Activated T-cell treated with anti-CD3 and anti-CD28 coated beads, Interleukin-2, amount 50 U/mL, for 48 hours (primary cell): Measurements from ENCODE around the gene PTGES3L.
"Not testable (repeated sequence)": the region's sequence is repeated elsewhere in the genome, so short reads cannot be mapped to it uniquely, and the experiment has no call there.

Experiments used
- DNase-seq, 2 experiments: peaks; one replicate each; pipeline ENCODE4 v3.0.0-alpha.2; 2020

PTGES3L gene

GRCh38 chr17:42980274-42980765 lies 440 bp upstream of the PTGES3L start, which contains the start of gene RUNDC1:
TSS of gene RUNDC1 (plus strand) at chr17:42980565. CDS start at chr17:42980577, 12 bp downstream.
- DNase-seq: peak; percentile 93 to 95

GRCh38 chr17:42975701-42976100 lies 4.2 kb downstream of the PTGES3L start:
- DNase-seq: not testable (repeated sequence)

GRCh38 chr17:42975265-42975664 lies 4.6 kb downstream of the PTGES3L start:
- DNase-seq: no peak

DNA sequence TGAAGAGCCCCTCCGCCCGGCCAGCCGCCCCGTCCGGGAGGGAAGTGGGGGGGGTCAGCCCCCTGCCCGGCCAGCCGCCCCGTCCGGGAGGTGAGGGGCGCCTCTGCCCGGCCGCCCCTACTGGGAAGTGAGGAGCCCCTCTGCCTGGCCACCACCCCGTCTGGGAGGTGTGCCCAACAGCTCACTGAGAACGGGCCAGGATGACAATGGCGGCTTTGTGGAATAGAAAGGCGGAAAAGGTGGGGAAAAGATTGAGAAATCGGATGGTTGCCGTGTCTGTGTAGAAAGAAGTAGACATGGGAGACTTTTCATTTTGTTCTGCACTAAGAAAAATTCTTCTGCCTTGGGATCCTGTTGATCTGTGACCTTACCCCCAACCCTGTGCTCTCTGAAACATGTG lies 6.6 kb downstream of the PTGES3L start:
- DNase-seq: not testable (repeated sequence)

DNA sequence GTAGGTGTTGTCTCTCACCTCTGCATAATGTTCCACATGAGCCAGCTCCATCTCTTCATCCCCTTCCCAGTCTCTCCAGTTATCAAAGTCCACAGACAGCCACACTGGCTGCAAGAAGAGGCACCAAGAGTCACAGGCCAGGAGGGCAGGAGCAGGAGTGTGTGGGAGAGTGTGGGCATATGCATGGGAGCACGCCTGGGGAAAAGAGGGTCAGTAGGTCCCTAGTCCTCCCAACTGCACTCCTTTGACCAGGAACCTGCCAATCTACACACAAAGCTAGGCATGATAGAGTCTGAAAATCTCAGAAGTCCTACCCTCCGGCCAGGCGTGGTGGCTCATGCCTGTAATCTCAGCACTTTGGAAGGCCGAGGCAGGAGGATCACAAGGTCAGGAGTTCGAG lies 8.3 kb downstream of the PTGES3L start:
- no peak for DNase-seq

DNA sequence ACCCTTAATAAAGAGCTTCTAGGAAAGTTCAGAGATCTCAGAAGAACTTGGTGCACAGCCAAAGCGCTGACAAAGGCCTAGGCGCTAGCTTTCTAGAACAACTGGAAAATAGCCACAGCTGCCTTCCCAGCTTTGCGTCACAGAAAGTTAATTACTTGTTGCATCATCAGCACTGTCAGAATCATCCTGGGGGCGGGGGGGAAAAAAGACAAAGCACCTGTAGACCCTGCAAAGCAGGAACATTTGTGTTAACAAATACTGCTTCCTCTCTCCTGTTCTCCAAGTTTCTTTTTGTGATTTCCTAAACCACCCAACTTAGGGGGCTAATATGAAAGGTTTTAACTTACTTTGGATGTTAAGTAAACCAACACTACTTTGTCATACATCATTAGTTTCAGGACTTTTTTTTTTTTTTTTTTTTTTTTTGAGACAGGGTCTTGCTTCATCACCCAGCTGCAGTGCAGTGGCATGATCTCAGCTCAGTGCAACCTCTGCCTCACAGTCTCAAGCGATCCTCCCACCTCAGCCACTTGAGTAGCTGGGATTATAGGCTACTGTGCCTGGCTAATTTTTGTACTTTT lies 10.8 kb downstream of the PTGES3L start:
- DNase-seq: no peak

DNA sequence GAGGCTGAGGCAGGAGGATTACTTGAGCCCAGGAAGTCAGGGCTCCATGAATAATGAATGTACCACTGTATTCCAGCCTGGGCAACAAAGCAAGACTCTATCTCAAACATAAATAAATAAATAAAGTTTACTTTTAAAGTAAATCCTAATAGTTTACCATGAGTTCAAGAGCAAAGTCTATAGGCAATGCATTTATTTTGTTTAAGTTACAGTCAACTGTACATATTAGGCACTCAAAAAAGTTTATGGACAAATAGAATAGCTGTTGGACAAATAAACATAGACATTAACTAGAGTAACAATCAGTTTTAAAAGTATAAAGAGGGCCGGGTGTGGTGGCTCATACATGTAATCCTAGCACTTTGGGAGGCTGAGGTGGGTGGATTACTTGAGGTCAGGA lies 12.0 kb downstream of the PTGES3L start:
- no peak for DNase-seq

DNA sequence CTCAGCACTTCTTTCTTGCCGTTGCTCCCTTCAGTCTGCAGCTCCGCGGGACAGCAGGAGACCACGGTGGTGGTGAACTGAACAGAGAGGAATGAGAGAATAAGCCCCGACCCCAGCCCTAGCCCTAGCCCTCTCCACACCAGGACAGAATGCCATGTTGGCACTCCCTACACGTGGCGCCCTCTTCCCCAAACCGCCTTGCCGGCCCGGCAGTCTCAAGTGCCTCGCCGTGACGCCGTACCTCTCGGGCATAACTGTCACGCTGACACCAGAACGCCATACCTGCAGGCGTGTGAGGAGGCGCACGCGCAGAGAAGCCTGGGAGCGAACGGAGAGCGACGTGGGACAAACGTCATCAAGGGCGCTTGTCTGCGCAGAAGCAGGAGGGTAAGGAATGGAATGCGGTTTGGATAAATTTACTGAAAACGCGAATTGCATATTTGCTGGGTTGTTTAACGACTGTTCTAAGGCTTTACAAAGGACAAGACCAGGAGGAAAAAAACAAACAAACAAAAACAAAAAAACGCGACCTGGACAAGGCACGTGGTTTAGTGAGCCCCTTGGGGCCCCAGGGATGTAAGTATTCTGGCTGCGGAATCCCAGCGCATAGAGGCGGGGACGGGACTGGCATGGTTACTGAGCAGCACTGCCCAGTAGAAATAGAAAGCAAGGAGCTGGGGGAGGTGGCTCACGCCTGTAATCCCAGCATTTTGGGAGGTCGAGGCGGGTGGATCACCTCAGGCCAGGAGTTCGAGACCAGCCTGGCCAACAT lies 15.5 kb downstream of the PTGES3L start, which contains the start of gene AARSD1:
TSS of gene AARSD1 (minus strand) at position 294 of the 772 bp plus-strand sequence. CDS start at position 280, 14 bp downstream.
- peak; percentile 90 to 93 for DNase-seq

DNA sequence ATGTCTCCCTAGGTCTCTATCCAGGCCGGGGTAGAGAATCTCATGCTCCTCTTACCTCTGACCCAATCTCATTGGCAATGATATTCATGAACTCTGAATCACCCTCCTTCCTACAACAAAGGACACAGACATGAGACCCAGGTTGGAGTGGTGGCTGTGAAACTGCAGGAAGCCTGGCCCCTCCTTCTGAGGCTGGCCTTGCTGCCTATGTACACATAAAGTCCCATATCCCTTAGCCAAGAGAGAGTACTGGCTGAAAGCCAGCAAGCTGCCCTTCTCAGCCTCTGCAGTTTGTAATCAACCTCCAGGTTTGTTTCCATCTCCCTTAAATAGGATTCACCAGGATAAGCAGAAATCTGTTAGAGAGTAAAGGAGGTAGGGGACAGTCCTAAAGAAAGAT lies 26.2 kb downstream of the PTGES3L start:
- no peak for DNase-seq

- DNase-seq: no peak
Observed at GRCh38 chr17:42950044-42950783, 29.7 kb downstream of the PTGES3L start.

DNA sequence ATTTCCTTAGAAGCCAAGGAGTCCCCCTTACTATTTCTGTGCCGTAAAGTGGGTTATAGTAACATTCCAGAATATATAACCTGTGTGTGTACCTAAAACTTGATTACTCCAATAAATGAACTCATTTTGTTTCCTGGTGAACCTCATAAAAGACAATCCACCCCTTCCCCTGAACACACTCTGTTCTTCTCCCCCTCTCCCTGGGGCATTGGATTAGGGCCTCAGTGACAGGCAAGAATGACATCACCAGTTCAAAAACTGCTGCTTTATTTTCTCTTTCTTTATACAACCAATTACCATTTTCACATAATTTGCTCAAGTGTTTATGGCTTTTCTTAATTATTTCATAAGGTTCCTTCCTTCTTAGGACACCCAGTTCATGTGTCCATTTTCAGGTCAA lies 33.1 kb downstream of the PTGES3L start:
- DNase-seq: no peak

DNA sequence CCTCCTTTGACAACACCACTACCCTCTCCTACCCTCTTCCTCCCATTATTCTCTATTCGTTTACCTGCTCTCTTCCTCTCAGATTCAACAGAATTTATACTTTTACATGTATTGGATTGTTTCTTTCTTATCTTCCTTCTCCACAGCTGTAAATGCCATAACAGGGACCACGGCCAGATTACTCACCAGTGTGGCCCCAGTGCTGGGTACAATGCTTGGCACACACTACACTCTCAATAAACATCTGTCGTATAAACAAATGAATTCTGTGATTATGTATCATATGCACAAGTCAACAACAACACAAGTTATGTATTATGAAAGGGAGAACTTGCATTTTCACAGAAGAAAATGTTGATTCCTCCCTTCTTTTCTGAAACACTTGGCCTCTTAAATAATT lies 35.7 kb downstream of the PTGES3L start:
- no peak for DNase-seq

- peak; percentile 33 to 44 for DNase-seq
Observed at GRCh38 chr17:42937712-42938596, 41.9 kb downstream of the PTGES3L start.

DNA sequence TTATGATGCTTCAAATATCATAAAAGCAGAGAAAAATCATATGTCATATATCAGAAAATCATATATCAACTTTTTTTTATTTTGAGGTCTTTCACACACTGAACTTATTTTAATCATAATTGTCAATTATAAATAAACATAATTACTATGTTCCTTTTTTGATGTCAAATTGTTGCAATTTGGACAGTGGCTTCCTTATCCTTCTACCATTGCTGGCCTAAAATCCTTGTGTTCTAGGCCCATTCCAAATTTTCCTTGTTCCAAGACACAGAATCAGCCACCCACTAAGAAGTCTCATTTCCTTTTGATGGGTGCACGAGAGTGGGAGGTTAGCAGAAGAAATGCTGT lies 50.4 kb downstream of the PTGES3L start:
- no peak for DNase-seq

- peak; percentile 59 to 61 for DNase-seq
Observed at GRCh38 chr17:42928714-42929496, 51.0 kb downstream of the PTGES3L start.

GRCh38 chr17:42924891-42925290 lies 55.0 kb downstream of the PTGES3L start:
- no peak for DNase-seq

GRCh38 chr17:42923472-42923871 lies 56.4 kb downstream of the PTGES3L start:
- DNase-seq: not testable (repeated sequence)

GRCh38 chr17:42922294-42922693 lies 57.6 kb downstream of the PTGES3L start:
- DNase-seq: no peak

- no peak for DNase-seq
Observed at GRCh38 chr17:42920922-42921321, 59.0 kb downstream of the PTGES3L start.

GRCh38 chr17:42920106-42920900 lies 59.6 kb downstream of the PTGES3L start:
- no peak for DNase-seq
